Stomach (tissue), 4 donors: ENCODE data around the gene PLCH2.

Experiments used
- POLR2A ChIP-seq, 4 donors: fragments of 450-650 bp; IDR thresholded peaks; one replicate each; pipeline ENCODE4 v1.6.1; 2016; ENCODE audit warnings: antibody characterized with exemption in 4 of 4, control low read depth in 2 of 4, mild to moderate bottlenecking in 1 of 4, moderate library complexity in 1 of 4
- TF ChIP-seq, protein P1 (sequence below), 7 experiments: fragments of 450-650 bp in 4 of 7; fragments of 200-600 bp in 3 of 7; sonication (generic) in 3 of 7; IDR thresholded peaks; one replicate each; pipeline ENCODE4 v1.5.1; 2016 to 2019; ENCODE audit warnings: antibody characterized with exemption in 7 of 7, control low read depth in 2 of 7, mild to moderate bottlenecking in 1 of 7

DNA sequence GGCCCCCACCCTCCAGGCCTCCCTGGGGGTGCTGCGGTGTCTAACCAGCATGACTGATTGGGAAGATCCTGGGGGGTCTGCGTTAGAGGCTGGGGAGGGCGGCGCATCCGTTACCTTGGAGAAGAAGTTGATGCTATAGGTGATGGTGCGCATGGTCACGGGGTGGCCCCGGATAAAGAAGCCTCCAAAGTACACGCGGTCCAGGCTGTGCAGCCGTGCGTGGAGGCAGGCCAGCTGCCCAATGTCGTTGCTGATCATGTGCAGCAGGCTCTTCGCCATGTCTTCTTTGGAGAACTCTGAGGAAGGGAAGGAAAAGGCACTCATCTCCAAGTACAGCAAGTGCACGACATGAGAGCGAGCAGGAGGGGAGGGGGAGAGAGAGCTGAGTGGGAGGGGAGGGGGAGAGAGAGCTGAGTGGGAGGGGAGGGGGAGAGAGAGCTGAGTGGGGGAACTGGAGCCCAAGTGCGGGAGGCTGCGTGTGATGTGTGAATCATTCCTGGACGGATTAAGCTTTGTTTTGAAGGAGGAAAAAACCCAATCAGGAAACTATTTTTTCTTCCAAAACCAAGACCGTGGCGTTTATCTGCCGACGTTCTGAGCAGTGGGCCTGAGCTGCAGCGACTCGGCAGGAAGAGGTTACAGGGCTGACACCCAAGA lies 43.1 kb downstream of the PLCH2 start:
- TF ChIP-seq, protein P1, sequence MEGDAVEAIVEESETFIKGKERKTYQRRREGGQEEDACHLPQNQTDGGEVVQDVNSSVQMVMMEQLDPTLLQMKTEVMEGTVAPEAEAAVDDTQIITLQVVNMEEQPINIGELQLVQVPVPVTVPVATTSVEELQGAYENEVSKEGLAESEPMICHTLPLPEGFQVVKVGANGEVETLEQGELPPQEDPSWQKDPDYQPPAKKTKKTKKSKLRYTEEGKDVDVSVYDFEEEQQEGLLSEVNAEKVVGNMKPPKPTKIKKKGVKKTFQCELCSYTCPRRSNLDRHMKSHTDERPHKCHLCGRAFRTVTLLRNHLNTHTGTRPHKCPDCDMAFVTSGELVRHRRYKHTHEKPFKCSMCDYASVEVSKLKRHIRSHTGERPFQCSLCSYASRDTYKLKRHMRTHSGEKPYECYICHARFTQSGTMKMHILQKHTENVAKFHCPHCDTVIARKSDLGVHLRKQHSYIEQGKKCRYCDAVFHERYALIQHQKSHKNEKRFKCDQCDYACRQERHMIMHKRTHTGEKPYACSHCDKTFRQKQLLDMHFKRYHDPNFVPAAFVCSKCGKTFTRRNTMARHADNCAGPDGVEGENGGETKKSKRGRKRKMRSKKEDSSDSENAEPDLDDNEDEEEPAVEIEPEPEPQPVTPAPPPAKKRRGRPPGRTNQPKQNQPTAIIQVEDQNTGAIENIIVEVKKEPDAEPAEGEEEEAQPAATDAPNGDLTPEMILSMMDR (IDR thresholded peaks at IDR 0.05): no peak
- TF ChIP-seq POLR2A (IDR thresholded peaks at IDR 0.05): no peak
